ENCODE results near the gene PEF1. TPM values are rescaled to one million over a fixed set of nuclear protein-coding genes. Genes with fewer than 3 reads are reported as not detected.
A peak's percentile ranks its signal among the peaks of the same experiment; 100 is the strongest.
"Not testable (repeated sequence)": the region's sequence is repeated elsewhere in the genome, so short reads cannot be mapped to it uniquely, and the experiment has no call there.

Gene PEF1
- total RNA-seq, 1 experiment from 2014 or later, result 40.3 TPM

GRCh38 chr1:31587720-31588423 lies 56.8 kb downstream of the PEF1 start:
- no peak overlapping the region for H2BK15ac ChIP-seq (ENCODE audit: low read depth, low read length)
- H3K4ac ChIP-seq (ENCODE audit: low read depth, low read length), result no peak overlapping the region
- no peak overlapping the region for H3K56ac ChIP-seq (ENCODE audit: insufficient read length, low read depth, low read length)
- TF ChIP-seq, protein P1, sequence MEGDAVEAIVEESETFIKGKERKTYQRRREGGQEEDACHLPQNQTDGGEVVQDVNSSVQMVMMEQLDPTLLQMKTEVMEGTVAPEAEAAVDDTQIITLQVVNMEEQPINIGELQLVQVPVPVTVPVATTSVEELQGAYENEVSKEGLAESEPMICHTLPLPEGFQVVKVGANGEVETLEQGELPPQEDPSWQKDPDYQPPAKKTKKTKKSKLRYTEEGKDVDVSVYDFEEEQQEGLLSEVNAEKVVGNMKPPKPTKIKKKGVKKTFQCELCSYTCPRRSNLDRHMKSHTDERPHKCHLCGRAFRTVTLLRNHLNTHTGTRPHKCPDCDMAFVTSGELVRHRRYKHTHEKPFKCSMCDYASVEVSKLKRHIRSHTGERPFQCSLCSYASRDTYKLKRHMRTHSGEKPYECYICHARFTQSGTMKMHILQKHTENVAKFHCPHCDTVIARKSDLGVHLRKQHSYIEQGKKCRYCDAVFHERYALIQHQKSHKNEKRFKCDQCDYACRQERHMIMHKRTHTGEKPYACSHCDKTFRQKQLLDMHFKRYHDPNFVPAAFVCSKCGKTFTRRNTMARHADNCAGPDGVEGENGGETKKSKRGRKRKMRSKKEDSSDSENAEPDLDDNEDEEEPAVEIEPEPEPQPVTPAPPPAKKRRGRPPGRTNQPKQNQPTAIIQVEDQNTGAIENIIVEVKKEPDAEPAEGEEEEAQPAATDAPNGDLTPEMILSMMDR (conservative IDR thresholded peaks at IDR 0.05), result peak; percentile 87
- no peak overlapping the region for H2BK12ac ChIP-seq (ENCODE audit: insufficient read length, low read depth, low read length)
- H4K20me1 ChIP-seq (ENCODE audit: control insufficient read depth, insufficient read depth, insufficient read length), result no peaks in the 10 kb centered on the region
- no peak overlapping the region for H3K4me2 ChIP-seq (ENCODE audit: insufficient read depth, insufficient read length, low read length)
- H4K5ac ChIP-seq (ENCODE audit: insufficient read length, low read depth, low read length), result no peak overlapping the region
- H2BK120ac ChIP-seq (ENCODE audit: low read depth, low read length, poor library complexity, severe bottlenecking), result no peak overlapping the region
- no peak overlapping the region for H2AFZ ChIP-seq (ENCODE audit: low read length)
- H3K9me3 Mint-ChIP-seq, result no peaks in the 10 kb centered on the region
- no peak overlapping the region for H3T11ph ChIP-seq (ENCODE audit: low read length)
- H3K27ac ChIP-seq (ENCODE audit: insufficient read length, low read depth, low read length), result no peak overlapping the region
- no peaks in the 10 kb centered on the region for H3K4me1 ChIP-seq (ENCODE audit: insufficient read depth, low read length)
- H4K91ac ChIP-seq (ENCODE audit: insufficient read length, low read depth, low read length), result no peak overlapping the region
- peaks cover 32% of the 10 kb centered on the region for H3K27me3 Mint-ChIP-seq (ENCODE audit: low read depth)
- H2BK20ac ChIP-seq (ENCODE audit: low read depth, low read length, poor library complexity, severe bottlenecking), result no peak overlapping the region
- H3K9ac ChIP-seq (ENCODE audit: extremely low read depth, insufficient read length, low read length), result no peak overlapping the region
- no peaks in the 10 kb centered on the region for H3K9me3 ChIP-seq (ENCODE audit: control insufficient read depth, low read depth, low read length)
- H3K4me3 Mint-ChIP-seq, result peak overlapping the region; percentile 17 to 41; a peak in 3 of 5 replicates
- H2AK5ac ChIP-seq (ENCODE audit: insufficient read length, low read length), result no peak overlapping the region
- H3K27me3 ChIP-seq (ENCODE audit: insufficient read depth, low read length), result no peaks in the 10 kb centered on the region
- no peaks in the 10 kb centered on the region for H3K79me1 ChIP-seq (ENCODE audit: insufficient read depth, low read depth, low read length, poor library complexity, severe bottlenecking)
- H4K8ac ChIP-seq (replicated peaks; ENCODE audit: insufficient read length, low read depth, low read length), result no peak overlapping the region
- H3K79me2 ChIP-seq (ENCODE audit: insufficient read depth, low read length), result no peaks in the 10 kb centered on the region
- H3K4me1 Mint-ChIP-seq, result peaks cover 21 to 24% of the 10 kb centered on the region in 2 experiments
- no CpG with 5 or more reads among the region's 14 CpGs for WGBS (ENCODE audit: extremely low coverage, insufficient read length, low lambda C conversion rate)
- no peak overlapping the region for H3K23ac ChIP-seq (ENCODE audit: insufficient read length, low read depth, low read length)
- H3K27ac Mint-ChIP-seq, result peak overlapping the region in 1 of 3 experiments; percentile 79; a peak in 3 of 7 replicates
- H3K18ac ChIP-seq (ENCODE audit: insufficient read length, low read depth, low read length), result no peak overlapping the region
- H3K36me3 Mint-ChIP-seq (ENCODE audit: insufficient read depth in 1 of 3, low read depth in 3 of 3), result no peaks in the 10 kb centered on the region; a peak in 1 of 7 replicates
- no peak overlapping the region for H2BK5ac ChIP-seq (ENCODE audit: insufficient read length, low read length)
- no peaks in the 10 kb centered on the region for H3K23me2 ChIP-seq (ENCODE audit: insufficient read length, low read depth, low read length, poor library complexity, severe bottlenecking)
- H3K14ac ChIP-seq (ENCODE audit: insufficient read depth, low read length), result no peak overlapping the region
- peak; percentile 90 for DNase-seq

- H3K79me1 ChIP-seq (ENCODE audit: insufficient read depth, low read depth, low read length, poor library complexity, severe bottlenecking); H2BK5ac ChIP-seq (ENCODE audit: insufficient read length, low read length); H3K9me3 ChIP-seq (ENCODE audit: control insufficient read depth, low read depth, low read length); H2BK20ac ChIP-seq (ENCODE audit: low read depth, low read length, poor library complexity, severe bottlenecking); H3K4me3 Mint-ChIP-seq; H4K20me1 ChIP-seq (ENCODE audit: control insufficient read depth, insufficient read depth, insufficient read length); H3K4ac ChIP-seq (ENCODE audit: low read depth, low read length); H3K23ac ChIP-seq (ENCODE audit: insufficient read length, low read depth, low read length); H3T11ph ChIP-seq (ENCODE audit: low read length); H3K9ac ChIP-seq (ENCODE audit: extremely low read depth, insufficient read length, low read length); H3K14ac ChIP-seq (ENCODE audit: insufficient read depth, low read length); H3K27ac Mint-ChIP-seq; H2BK15ac ChIP-seq (ENCODE audit: low read depth, low read length); H3K23me2 ChIP-seq (ENCODE audit: insufficient read length, low read depth, low read length, poor library complexity, severe bottlenecking); H3K4me2 ChIP-seq (ENCODE audit: insufficient read depth, insufficient read length, low read length); H3K56ac ChIP-seq (ENCODE audit: insufficient read length, low read depth, low read length); H3K4me1 ChIP-seq (ENCODE audit: insufficient read depth, low read length); H3K27me3 ChIP-seq (ENCODE audit: insufficient read depth, low read length); H4K8ac ChIP-seq (replicated peaks; ENCODE audit: insufficient read length, low read depth, low read length); H3K79me2 ChIP-seq (ENCODE audit: insufficient read depth, low read length); H3K9me3 Mint-ChIP-seq; DNase-seq; H3K27ac ChIP-seq (ENCODE audit: insufficient read length, low read depth, low read length); H2AK5ac ChIP-seq (ENCODE audit: insufficient read length, low read length); H4K5ac ChIP-seq (ENCODE audit: insufficient read length, low read depth, low read length); H4K91ac ChIP-seq (ENCODE audit: insufficient read length, low read depth, low read length); H2BK12ac ChIP-seq (ENCODE audit: insufficient read length, low read depth, low read length); H3K18ac ChIP-seq (ENCODE audit: insufficient read length, low read depth, low read length); H3K36me3 Mint-ChIP-seq (ENCODE audit: insufficient read depth in 1 of 3, low read depth in 3 of 3); H2AFZ ChIP-seq (ENCODE audit: low read length); H2BK120ac ChIP-seq (ENCODE audit: low read depth, low read length, poor library complexity, severe bottlenecking): not testable (repeated sequence)
- no CpG with 5 or more reads among the region's 5 CpGs for WGBS (ENCODE audit: extremely low coverage, insufficient read length, low lambda C conversion rate)
- peaks cover 28% of the 10 kb centered on the region for H3K27me3 Mint-ChIP-seq (ENCODE audit: low read depth)
- H3K4me1 Mint-ChIP-seq, result peaks cover 27 to 30% of the 10 kb centered on the region in 2 experiments
These were observed 57.4 kb downstream of the PEF1 start for GRCh38 chr1:31587328-31587699.
